Measurements from ENCODE around the gene SLC18A2.

DNA sequence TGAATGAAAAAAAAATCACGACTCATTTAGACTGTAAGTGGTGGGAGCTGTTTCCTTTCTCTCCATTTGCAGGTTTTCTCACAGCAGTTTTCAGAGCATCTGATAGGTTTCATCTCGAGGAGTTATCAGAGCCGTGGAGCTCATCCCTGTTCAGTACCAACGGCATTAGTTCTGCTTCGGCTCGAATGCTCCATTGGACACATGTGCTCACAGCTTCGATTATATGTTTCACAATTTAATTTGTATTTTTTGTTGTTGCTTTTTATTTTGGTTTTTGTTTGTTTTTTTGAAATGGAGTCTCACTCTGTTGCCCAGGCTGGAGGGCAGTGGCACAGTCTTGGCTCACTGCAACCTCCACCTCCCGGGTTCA is 1.5 kb downstream of the SLC18A2 start:
- TF ChIP-seq, protein P1, sequence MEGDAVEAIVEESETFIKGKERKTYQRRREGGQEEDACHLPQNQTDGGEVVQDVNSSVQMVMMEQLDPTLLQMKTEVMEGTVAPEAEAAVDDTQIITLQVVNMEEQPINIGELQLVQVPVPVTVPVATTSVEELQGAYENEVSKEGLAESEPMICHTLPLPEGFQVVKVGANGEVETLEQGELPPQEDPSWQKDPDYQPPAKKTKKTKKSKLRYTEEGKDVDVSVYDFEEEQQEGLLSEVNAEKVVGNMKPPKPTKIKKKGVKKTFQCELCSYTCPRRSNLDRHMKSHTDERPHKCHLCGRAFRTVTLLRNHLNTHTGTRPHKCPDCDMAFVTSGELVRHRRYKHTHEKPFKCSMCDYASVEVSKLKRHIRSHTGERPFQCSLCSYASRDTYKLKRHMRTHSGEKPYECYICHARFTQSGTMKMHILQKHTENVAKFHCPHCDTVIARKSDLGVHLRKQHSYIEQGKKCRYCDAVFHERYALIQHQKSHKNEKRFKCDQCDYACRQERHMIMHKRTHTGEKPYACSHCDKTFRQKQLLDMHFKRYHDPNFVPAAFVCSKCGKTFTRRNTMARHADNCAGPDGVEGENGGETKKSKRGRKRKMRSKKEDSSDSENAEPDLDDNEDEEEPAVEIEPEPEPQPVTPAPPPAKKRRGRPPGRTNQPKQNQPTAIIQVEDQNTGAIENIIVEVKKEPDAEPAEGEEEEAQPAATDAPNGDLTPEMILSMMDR (IDR thresholded peaks at IDR 0.05) = no peak
- TF ChIP-seq POLR2A (IDR thresholded peaks at IDR 0.05) = no peak
